GM10266 (cell line): ENCODE measurements around the gene NR3C1.

ENCODE experiments used
- DNase-seq: peaks from one replicate; pipeline ENCODE4 v3.0.0; 2012; ENCODE audit errors: extremely low spot score
- TF ChIP-seq, protein P1 (sequence below): IDR thresholded peaks from 2 replicates; pipeline ENCODE4 v1.5.1; 2012; ENCODE audit warnings: mild to moderate bottlenecking, low read depth; ENCODE audit not compliant: control insufficient read depth, insufficient read depth; ENCODE audit errors: missing control alignments

Gene NR3C1

DNA sequence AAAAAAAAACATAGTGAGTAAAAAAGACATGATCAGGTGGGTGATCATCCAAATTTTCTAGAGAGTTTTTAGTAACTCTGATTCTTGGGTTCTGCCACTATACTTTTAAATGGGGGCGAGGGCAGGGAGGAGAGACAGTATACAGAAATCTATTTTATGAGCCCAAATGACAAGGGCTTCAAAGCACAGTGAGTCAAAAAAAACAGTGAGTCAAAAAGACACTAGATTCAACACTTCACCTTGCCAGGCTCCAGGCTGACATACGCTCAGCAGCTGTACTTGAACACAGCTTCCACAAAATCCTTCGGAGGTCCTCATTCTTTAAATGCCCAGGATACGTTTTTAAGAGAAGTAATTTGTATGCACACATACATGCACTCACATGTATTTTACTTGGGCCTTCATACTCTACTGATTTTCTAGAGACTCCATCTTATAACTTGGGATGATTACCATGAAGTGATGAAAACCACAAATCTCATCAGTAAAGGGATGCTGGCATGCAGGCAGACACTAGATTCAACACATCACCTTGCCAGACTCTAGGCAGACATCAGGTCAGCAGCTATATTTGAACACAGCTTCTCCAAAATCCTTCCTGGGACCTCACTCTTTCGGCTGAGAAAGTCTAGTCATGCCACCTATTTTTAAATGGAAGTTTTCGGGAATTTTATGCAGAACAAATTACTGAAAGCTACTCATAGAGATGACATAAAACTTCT, 28.8 kb downstream of the NR3C1 start:
- no peak for DNase-seq
- TF ChIP-seq, protein P1, sequence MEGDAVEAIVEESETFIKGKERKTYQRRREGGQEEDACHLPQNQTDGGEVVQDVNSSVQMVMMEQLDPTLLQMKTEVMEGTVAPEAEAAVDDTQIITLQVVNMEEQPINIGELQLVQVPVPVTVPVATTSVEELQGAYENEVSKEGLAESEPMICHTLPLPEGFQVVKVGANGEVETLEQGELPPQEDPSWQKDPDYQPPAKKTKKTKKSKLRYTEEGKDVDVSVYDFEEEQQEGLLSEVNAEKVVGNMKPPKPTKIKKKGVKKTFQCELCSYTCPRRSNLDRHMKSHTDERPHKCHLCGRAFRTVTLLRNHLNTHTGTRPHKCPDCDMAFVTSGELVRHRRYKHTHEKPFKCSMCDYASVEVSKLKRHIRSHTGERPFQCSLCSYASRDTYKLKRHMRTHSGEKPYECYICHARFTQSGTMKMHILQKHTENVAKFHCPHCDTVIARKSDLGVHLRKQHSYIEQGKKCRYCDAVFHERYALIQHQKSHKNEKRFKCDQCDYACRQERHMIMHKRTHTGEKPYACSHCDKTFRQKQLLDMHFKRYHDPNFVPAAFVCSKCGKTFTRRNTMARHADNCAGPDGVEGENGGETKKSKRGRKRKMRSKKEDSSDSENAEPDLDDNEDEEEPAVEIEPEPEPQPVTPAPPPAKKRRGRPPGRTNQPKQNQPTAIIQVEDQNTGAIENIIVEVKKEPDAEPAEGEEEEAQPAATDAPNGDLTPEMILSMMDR, result no peak

DNA sequence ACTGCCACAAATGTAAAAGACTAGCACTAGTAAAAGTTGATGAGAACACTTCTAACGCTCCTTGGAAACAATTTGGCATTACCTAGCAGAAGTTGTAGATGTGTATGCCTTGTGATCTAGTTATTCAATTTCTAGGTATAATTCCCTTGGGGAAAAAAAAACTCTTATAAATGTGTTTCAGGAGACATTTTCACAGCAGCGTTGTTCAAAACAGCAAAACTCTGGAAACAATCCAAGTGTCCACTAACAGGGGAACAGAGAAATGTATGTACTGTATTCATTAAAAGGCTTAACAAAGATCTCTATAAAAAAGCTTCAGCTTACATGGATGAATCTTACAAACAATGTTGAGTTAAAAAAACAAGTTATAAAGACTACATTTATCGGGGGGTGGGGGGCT, 30.4 kb downstream of the NR3C1 start:
- DNase-seq, result no peak

DNA sequence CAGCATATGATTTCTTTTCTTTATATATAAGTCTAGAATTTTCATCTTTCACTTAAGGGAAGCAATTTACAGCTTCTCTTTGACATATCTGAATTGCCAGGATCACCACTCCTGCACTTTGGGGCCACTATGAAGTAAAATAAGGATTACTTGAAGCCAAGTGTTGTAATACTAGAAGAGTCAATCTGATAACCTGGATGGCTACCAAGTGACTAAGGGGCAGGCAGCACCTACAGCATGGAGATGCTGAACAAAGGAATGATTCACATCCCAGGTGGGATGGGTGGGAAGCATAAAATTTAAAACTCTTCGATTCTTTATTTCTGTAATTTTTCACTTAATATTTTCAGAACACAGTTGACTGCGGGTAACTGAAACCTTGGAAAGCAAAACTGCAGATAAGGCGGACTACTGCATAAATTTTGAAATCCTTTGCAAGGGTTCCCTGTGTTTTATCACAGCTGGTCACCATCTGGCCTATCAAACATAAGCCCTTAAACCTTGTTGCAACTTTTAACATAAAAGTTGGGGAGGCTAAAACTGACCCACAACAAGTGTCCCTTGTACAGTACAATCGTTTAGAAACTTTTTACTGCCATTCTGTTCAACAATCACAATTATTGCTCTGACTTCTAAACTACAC, 31.2 kb downstream of the NR3C1 start:
- TF ChIP-seq, protein P1, result no peak
- DNase-seq, result no peak

More for the DNA sequence above, 30.4 kb downstream of the NR3C1 start:
- TF ChIP-seq, protein P1, result no peak

DNA sequence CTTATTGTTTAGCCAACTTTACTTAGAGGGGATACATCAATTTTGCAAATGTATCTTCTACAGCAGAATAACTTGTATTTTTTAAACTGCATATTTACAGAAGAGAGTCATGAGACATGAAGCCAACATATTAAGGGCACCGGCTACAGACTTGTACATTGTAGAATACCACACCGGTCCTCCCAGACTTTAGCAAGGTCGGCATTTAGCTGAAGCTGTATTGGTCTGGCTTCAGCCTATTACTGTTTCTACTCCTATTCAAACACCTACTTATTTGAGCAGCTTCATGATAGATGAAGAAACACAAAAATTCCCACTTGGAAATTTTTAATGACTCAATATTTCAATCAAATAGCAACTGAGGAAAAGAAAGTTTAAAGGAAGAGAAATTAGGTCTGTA, 33.0 kb downstream of the NR3C1 start:
- no peak for DNase-seq
- TF ChIP-seq, protein P1, result no peak

DNA sequence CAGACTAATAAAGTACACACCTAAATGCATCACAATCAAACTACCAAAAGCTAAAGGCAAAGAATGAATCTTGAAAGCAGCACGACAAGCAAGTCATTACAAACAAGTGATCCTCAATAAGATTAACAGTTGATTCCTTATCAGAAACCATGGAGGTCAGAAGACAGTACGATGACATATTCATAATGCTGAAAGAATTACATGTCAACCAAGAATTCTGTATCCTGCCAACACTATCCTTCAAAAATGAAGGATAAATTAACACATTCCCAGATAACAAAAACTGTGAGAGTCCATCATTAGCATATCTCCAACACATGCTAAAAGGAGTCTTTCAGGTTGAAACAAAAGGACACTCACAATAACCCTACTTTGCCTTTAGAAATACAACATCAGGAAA, 39.4 kb downstream of the NR3C1 start:
- DNase-seq, result no peak
- TF ChIP-seq, protein P1, result no peak

DNA sequence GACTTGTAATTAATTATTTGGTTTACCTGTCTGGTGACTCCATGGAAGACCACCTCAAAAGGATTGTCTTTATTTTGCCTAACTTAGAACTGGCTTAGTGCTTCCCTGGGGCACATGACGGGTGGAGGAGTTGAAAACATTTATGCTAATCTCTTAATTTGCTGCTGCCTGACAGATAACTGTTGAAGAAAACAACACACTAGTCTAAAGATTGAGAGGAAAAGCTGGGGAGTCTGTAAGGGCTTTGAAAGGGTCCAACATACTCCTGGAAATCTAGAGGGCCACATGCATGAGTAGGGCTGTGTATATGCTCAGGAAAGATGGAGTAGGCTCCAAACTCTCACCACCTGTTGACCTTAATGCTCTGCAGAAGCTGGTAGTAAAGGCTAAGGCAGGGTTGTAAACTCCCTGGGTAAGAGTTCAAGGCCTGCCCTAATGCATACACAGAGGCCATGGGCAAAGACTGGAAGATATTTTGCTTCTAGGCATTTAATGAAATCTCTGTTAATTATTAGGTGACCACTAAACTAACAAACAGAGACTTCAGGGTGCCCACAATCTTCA, 40.7 kb downstream of the NR3C1 start:
- TF ChIP-seq, protein P1, result no peak

DNA sequence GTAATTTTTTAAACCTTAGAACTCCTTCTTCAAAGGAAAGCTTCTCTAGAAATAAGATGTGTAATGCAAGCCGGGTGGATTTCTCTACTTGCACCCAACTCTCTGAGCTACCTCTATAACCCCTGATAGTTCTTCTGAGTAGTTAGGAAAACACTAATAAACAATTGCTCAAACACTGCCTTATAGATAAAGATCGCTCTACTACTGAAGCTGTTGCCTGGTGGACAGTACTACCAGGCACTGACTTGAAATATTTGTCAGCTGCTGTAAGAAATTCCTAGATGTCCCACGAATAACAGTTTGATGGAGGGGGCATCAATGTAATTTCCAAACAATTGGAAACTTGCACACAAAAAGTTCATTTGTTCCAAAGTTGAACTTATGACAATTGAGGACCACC, 42.0 kb downstream of the NR3C1 start:
- DNase-seq, result no peak
- TF ChIP-seq, protein P1, result no peak

More for the DNA sequence above, 40.7 kb downstream of the NR3C1 start:
- DNase-seq, result no peak
